ENCODE data around the gene OR2A7.
A peak's percentile ranks its signal among the peaks of the same experiment; 100 is the strongest.
"Not testable (repeated sequence)": the region's sequence is repeated elsewhere in the genome, so short reads cannot be mapped to it uniquely, and the experiment has no call there.

Gene OR2A7

GRCh38 chr7:144275281-144275680 lies 10.7 kb upstream of the OR2A7 start:
- H3K27ac Mint-ChIP-seq: not testable (repeated sequence)

GRCh38 chr7:144269188-144269587 lies 4.6 kb upstream of the OR2A7 start, which contains the start of gene CTAGE8:
CTAGE8 (minus strand) TSS chr7:144269288; CDS start chr7:144269250, 38 bp downstream.
- not testable (repeated sequence) for H3K9me3 Mint-ChIP-seq, H3K27ac Mint-ChIP-seq, H3K4me3 Mint-ChIP-seq, H3K27me3 Mint-ChIP-seq, H3K36me3 Mint-ChIP-seq, H3K4me1 Mint-ChIP-seq, ATAC-seq

More at GRCh38 chr7:144275281-144275680, 10.7 kb upstream of the OR2A7 start:
- H3K4me3 Mint-ChIP-seq, ATAC-seq, H3K4me1 Mint-ChIP-seq, H3K9me3 Mint-ChIP-seq, H3K36me3 Mint-ChIP-seq, H3K27me3 Mint-ChIP-seq: not testable (repeated sequence)

- not testable (repeated sequence) for H3K27me3 Mint-ChIP-seq, ATAC-seq, H3K4me1 Mint-ChIP-seq, H3K4me3 Mint-ChIP-seq, H3K36me3 Mint-ChIP-seq, H3K9me3 Mint-ChIP-seq, H3K27ac Mint-ChIP-seq
Observed at GRCh38 chr7:144262128-144262527, 2.5 kb downstream of the OR2A7 start.

DNA sequence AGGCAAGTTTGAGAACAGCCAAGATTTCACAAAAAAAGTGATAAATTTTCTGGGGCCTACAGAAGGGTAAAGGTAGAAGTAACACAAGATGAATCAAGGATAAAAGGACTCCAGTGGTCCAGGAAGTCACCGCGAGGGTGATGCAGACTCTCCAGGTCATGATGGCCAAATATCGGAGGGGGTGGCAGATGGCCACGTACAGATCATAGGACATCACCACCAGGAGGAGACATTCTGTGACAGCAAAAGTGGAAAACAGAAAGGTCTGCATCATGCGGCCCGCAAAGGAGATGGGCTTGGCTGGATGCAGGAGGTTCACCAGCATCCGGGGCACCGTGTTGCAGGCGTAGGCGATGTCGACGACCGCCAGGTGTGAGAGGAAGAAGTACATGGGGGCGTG lies 5.5 kb downstream of the OR2A7 start:
- not testable (repeated sequence) for H3K4me3 Mint-ChIP-seq, H3K9me3 Mint-ChIP-seq, H3K4me1 Mint-ChIP-seq, H3K27me3 Mint-ChIP-seq, ATAC-seq, H3K36me3 Mint-ChIP-seq, H3K27ac Mint-ChIP-seq

DNA sequence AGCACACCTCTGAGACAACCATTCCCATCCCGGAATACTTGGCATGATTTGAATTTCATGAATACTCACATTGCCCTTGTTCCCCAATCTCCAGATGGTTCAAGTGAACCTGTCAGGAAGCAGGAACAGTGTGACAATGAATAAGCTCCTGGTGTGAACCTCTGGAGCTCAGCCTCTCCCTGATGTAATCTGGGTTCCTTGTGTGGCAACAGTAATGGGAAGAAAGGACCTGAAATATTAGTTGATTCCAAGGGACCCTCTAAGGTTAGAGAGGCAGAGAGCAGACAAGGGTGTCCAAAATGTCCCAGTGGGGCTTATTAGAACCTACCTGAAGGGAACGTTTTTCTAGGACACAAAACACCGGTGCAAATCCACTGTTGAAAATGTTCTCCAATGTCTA lies 8.5 kb downstream of the OR2A7 start:
- ATAC-seq: no peak
- H3K9me3 Mint-ChIP-seq: no peaks in the 10 kb centered on the region
- no peaks in the 10 kb centered on the region for H3K27me3 Mint-ChIP-seq
- no peak overlapping the region for H3K4me3 Mint-ChIP-seq
- no peaks in the 10 kb centered on the region for H3K4me1 Mint-ChIP-seq
- H3K27ac Mint-ChIP-seq: no peak overlapping the region
- H3K36me3 Mint-ChIP-seq: no peaks in the 10 kb centered on the region

DNA sequence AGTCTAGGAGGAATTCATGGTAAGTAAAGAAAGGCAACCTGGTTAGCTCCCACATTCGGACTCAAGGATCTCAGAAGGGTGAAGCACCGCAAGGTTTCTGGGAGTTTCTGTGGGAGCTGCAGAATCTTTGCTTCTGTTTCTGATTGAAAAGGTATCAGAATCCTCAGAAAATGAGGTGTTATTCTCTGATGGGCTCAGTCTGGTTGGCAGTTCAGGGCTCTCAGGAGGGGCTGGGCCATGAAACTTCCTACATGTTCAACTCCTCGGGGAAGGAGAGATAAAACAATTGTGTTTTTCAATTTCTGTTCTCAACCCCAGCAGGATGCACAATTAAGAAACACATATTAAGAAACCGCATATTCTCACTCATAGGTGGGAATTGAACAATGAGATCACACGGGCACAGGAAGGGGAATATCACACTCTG lies 9.1 kb downstream of the OR2A7 start:
- no peak overlapping the region for H3K4me3 Mint-ChIP-seq
- H3K36me3 Mint-ChIP-seq: no peaks in the 10 kb centered on the region
- no peaks in the 10 kb centered on the region for H3K9me3 Mint-ChIP-seq
- H3K27ac Mint-ChIP-seq: no peak overlapping the region
- ATAC-seq: no peak
- H3K27me3 Mint-ChIP-seq: no peaks in the 10 kb centered on the region
- no peaks in the 10 kb centered on the region for H3K4me1 Mint-ChIP-seq

GRCh38 chr7:144252307-144252706 lies 12.3 kb downstream of the OR2A7 start:
- not testable (repeated sequence) for H3K4me3 Mint-ChIP-seq, ATAC-seq, H3K36me3 Mint-ChIP-seq, H3K27me3 Mint-ChIP-seq, H3K27ac Mint-ChIP-seq, H3K9me3 Mint-ChIP-seq, H3K4me1 Mint-ChIP-seq

GRCh38 chr7:144247674-144248330 lies 16.8 kb downstream of the OR2A7 start:
- not testable (repeated sequence) for H3K27me3 Mint-ChIP-seq, H3K4me1 Mint-ChIP-seq, H3K27ac Mint-ChIP-seq

DNA sequence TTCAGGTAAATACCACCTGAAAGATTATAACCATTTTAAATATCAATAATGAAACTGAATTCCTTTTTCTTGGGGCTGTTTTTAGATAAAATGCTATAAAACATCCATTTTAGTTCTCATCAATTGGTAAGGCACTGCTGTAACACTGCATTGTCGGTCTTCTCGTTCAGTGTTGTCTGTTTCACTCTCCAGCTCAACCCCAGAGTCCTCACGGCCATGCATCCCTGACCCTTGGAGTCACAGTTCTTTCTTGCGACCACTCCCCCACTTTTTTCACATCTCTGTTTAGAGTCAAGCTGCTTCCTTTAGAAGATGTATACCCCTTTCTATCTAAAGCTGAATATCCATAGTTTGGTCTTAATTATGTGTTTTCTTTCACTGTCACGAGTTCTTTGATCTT lies 17.6 kb downstream of the OR2A7 start:
- not testable (repeated sequence) for ATAC-seq, H3K27ac Mint-ChIP-seq

More at GRCh38 chr7:144247674-144248330, 16.8 kb downstream of the OR2A7 start:
- not testable (repeated sequence) for H3K9me3 Mint-ChIP-seq, ATAC-seq, H3K4me3 Mint-ChIP-seq, H3K36me3 Mint-ChIP-seq

DNA sequence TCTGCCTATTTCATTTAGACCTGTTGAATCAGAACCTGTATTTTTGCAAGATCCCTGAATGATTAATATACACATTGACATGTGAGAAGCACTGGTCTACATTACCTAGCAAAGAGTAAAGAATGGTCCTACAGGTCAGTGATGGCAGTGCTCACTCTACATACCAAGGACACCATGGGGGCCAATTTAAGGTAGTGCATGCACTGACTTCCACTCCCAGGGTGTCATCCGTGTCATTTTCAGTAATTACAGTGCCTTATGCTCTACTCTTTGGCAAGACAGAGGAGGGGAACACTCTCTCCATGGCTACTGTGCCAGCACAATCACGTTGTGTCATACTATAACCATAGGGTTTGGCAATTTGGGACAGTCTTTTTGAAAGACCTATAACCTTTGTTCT lies 19.2 kb downstream of the OR2A7 start:
- ATAC-seq: peak; percentile 28
- not testable (repeated sequence) for H3K9me3 Mint-ChIP-seq, H3K36me3 Mint-ChIP-seq, H3K4me1 Mint-ChIP-seq, H3K27ac Mint-ChIP-seq, H3K4me3 Mint-ChIP-seq, H3K27me3 Mint-ChIP-seq

More for the DNA sequence above, 17.6 kb downstream of the OR2A7 start:
- H3K36me3 Mint-ChIP-seq, H3K27me3 Mint-ChIP-seq, H3K4me3 Mint-ChIP-seq, H3K4me1 Mint-ChIP-seq, H3K9me3 Mint-ChIP-seq: not testable (repeated sequence)

DNA sequence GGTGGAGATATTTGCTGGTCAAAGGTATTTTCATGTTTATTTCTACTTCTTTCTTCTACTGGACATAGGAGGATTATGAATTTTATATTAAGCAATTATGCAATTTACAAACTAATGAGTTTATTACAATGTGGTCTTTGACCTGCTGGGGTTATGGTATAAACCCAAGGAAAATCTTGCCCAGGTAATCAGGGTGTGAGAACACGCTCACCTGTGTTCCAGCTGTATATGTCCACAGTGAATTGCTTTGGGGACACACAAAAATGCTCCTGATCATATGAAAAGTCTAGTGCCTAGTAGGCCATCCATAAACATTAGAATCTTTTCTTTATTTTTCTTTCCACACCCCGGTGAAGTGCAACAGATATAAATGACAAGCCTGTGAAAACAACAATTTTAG lies 25.2 kb downstream of the OR2A7 start, which contains the start of gene OR2A42:
Gene OR2A42 (minus strand): TSS at position 241 of the 400 bp plus-strand sequence. CDS start 6,762 bp downstream, outside the sequence.
- not testable (repeated sequence) for H3K36me3 Mint-ChIP-seq, H3K4me3 Mint-ChIP-seq, H3K27ac Mint-ChIP-seq, ATAC-seq, H3K9me3 Mint-ChIP-seq, H3K4me1 Mint-ChIP-seq, H3K27me3 Mint-ChIP-seq

DNA sequence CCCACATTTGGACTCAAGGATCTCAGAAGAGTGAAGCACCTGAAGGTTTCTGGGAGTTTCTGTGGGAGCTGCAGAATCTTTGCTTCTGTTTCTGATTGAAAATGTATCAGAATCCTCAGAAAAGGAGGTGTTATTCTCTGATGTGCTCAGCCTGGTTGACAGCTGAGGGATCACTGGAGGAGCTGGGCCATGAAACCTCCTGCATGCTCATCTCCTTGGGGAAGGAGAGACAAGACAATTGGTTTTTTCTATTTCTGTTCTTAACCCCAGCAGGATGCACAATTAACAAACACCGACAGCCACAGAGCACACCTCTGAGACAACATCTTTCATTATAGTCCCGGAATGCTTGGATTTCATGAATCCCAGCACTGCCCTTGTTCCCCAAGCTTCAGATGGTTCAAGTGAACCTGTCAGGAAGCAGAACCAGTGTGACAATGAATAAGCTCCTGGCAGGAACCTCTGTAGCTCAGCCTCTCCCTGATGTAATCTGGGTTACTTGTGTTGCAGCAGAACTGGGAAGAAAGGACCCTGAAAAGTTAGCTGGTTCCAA lies 26.0 kb downstream of the OR2A7 start:
- H3K27ac Mint-ChIP-seq, H3K27me3 Mint-ChIP-seq, H3K4me3 Mint-ChIP-seq, H3K4me1 Mint-ChIP-seq, H3K36me3 Mint-ChIP-seq, H3K9me3 Mint-ChIP-seq: not testable (repeated sequence)
- peak; percentile 29 for ATAC-seq

- not testable (repeated sequence) for H3K9me3 Mint-ChIP-seq, H3K4me1 Mint-ChIP-seq, H3K27ac Mint-ChIP-seq, H3K36me3 Mint-ChIP-seq, ATAC-seq, H3K27me3 Mint-ChIP-seq, H3K4me3 Mint-ChIP-seq
Observed at GRCh38 chr7:144233039-144233438, 31.6 kb downstream of the OR2A7 start.

DNA sequence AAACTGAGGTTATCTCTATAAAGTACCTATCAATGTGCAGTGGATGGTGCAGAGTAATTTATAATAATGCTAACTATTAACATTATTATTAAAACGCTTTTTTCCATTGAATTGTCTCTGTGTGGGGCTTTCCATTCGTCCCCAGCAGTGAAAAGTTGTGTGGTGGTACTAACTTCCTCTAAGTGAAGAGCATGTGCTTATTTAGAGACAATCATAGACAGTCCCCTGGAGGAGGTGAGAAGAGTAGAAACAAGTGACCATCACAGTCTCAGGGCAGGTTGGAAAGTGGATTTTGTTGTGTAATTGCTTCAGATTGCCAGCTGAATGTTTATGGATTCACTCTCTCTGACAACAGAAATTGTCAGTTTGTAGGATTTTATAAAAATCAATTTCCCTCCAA lies 33.6 kb downstream of the OR2A7 start:
- H3K4me1 Mint-ChIP-seq, H3K36me3 Mint-ChIP-seq, H3K27ac Mint-ChIP-seq, H3K27me3 Mint-ChIP-seq, H3K4me3 Mint-ChIP-seq, H3K9me3 Mint-ChIP-seq, ATAC-seq: not testable (repeated sequence)

GRCh38 chr7:144228810-144229209 lies 35.8 kb downstream of the OR2A7 start:
- ATAC-seq, H3K27ac Mint-ChIP-seq: not testable (repeated sequence)

DNA sequence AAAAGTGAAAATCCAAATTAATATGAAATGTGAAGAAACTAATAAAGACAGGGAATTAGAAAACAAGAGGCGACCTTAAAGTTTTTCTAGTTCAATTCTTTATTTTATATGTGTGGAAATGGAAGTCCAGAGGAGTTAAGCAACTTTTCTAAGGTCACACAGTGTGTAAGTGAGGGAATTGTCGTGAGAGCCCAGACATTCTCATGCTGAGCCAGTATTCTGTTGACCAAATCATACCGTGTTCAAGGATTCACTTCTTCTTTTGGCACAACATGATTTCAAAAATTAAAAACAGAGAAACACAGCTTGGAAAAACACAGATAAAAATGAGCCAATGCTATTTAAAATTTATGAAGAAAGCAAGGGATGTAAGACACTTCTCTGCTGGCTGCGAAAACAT lies 37.7 kb downstream of the OR2A7 start:
- not testable (repeated sequence) for H3K4me3 Mint-ChIP-seq, H3K27ac Mint-ChIP-seq, H3K9me3 Mint-ChIP-seq, ATAC-seq, H3K36me3 Mint-ChIP-seq, H3K27me3 Mint-ChIP-seq, H3K4me1 Mint-ChIP-seq

More at GRCh38 chr7:144228810-144229209, 35.8 kb downstream of the OR2A7 start:
- not testable (repeated sequence) for H3K36me3 Mint-ChIP-seq, H3K4me3 Mint-ChIP-seq, H3K27me3 Mint-ChIP-seq, H3K4me1 Mint-ChIP-seq, H3K9me3 Mint-ChIP-seq

Measured in stimulated activated memory B cell treated with anti-CD40 and anti-IgM and Interleukin-4, amounts not matched to agents 10 μg/mL and 1 μg/mL and 100 μg/mL, for 72 hours (primary cell).